ENCODE data around the gene C17orf107.

C17orf107 gene

DNA sequence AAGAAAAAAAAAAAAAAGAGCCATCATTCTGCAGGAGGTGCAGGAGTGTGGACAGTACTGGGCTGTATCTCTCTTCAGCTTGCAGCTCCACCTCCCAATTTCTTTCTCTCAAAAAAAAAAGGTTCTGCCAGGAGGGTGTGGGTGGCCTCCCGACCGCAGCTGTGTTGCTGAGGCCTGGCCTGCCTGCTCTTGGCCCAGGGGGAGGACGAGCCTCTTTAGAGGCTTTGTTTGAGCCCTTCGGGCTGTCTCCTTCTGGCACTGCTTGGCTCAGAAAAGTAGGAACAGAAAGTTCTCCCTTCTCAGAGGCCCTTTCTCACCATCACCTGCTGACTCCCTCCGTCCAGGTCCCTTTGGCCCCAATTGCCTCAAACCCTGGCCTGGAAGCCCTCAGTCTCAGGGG, 22.2 kb upstream of the C17orf107 start:
- DNase-seq: no peak

- DNase-seq: no peak
Measured at GRCh38 chr17:4879601-4880000, 19.7 kb upstream of the C17orf107 start.

DNA sequence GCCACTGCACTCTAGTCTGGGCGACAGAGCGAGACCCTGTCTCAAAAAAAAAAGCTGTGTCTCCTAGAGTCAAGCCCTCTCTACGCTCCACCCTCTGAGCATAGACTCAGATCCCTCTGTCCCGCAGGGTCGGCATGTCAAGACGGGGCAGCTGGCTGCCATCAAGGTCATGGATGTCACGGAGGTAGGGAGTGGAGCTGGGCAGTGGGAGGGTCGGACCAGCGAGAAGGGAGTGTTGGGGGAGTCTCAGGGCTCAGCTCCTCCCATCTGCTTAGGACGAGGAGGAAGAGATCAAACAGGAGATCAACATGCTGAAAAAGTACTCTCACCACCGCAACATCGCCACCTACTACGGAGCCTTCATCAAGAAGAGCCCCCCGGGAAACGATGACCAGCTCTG, 18.5 kb upstream of the C17orf107 start:
- DNase-seq: no peak

- DNase-seq: no peak
Measured at GRCh38 chr17:4881761-4882555, 17.4 kb upstream of the C17orf107 start.

- no peak for DNase-seq
Measured at GRCh38 chr17:4884489-4884888, 14.8 kb upstream of the C17orf107 start.

GRCh38 chr17:4886830-4887229, 12.5 kb upstream of the C17orf107 start:
- DNase-seq: no peak

GRCh38 chr17:4887581-4887980, 11.8 kb upstream of the C17orf107 start:
- no peak for DNase-seq

GRCh38 chr17:4891411-4892410, 7.6 kb upstream of the C17orf107 start:
- no peak for DNase-seq

- DNase-seq: no peak
Measured at GRCh38 chr17:4892499-4893221, 6.7 kb upstream of the C17orf107 start.

DNA sequence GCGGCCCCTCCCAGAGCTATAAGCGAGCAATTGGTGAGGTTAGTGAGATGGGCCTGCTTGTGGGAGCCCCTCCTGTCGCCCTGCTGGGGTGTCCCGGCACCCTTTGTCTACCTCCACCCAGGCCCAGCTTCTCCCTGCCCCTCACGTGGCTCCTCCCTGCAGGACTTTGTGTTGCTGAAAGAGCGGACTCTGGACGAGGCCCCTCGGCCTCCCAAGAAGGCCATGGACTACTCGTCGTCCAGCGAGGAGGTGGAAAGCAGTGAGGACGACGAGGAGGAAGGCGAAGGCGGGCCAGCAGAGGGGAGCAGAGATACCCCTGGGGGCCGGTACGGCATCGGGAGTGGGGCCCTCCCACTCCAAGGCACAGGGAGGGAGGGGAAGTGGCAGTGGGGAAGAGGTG, 6.1 kb upstream of the C17orf107 start:
- DNase-seq: no peak

GRCh38 chr17:4893721-4894560, 5.4 kb upstream of the C17orf107 start:
- no peak for DNase-seq

GRCh38 chr17:4895121-4895520, 4.2 kb upstream of the C17orf107 start:
- DNase-seq: no peak

DNA sequence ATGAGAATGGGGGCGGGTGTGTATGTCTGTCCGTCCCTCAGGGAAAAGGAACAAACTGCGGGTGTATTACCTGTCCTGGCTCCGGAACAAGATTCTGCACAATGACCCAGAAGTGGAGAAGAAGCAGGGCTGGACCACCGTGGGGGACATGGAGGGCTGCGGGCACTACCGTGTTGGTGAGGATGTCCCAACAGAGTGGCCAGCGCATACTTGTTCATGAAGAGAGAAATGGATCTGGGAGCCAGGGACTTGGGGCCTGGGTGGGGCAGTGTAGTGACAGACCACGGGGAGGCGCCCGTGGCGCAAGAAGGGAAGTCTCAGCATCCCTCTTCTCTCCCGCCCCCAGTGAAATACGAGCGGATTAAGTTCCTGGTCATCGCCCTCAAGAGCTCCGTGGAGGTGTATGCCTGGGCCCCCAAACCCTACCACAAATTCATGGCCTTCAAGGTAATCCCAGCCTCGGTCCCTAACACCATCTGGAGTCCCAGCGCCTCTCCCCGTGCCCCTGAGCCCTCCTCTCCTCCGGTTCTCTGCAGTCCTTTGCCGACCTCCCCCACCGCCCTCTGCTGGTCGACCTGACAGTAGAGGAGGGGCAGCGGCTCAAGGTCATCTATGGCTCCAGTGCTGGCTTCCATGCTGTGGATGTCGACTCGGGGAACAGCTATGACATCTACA, 3.5 kb upstream of the C17orf107 start:
- no peak for DNase-seq

- no peak for DNase-seq
Measured at GRCh38 chr17:4896332-4897197, 2.8 kb upstream of the C17orf107 start.

DNA sequence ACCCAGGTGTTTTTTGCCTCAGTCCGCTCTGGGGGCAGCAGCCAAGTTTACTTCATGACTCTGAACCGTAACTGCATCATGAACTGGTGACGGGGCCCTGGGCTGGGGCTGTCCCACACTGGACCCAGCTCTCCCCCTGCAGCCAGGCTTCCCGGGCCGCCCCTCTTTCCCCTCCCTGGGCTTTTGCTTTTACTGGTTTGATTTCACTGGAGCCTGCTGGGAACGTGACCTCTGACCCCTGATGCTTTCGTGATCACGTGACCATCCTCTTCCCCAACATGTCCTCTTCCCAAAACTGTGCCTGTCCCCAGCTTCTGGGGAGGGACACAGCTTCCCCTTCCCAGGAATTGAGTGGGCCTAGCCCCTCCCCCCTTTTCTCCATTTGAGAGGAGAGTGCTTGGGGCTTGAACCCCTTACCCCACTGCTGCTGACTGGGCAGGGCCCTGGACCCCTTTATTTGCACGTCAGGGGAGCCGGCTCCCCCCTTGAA, 2.1 kb upstream of the C17orf107 start:
- no peak for DNase-seq

DNA sequence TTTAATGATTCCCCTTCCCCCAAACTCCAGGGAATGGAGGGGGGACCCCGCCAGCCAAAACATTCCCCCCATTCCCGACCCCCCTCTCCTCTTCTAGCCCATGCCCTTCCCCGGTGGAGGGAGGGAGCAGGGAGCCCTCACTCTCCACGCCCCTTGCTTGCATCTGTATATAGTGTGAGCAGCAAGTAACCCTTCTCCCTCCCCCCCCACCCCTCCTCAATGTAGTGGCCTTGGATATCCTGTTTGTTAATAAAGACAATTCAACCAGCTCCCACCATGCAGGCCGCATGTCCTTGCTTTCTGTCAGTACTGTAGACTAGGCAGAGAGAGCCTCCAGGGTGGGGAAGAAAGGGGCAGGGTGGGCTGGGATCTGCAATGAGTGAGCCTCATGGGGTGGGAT, 1.6 kb upstream of the C17orf107 start:
- DNase-seq: no peak

DNA sequence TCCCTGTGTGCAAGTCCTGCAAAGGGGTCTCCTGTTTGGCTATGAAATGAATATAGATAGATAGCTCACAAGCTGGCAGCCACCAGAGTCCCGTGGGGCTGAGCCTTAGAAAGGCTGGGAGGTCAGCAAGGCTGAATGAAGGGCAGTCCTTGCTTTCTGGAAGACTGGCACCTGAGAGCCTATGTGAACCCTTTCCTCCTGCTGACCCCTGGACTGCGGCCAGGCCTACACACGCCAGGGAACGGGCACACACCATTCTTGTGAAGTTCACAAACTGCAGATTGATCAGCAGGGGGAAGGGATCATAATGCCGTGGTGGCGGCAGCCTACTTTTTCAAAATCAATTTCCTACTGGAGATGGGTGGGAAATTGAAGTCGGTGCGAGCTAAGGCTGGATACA, 985 bp upstream of the C17orf107 start:
- DNase-seq: no peak

- DNase-seq: no peak
Measured at GRCh38 chr17:4898927-4899326, 409 bp upstream of the C17orf107 start.

DNA sequence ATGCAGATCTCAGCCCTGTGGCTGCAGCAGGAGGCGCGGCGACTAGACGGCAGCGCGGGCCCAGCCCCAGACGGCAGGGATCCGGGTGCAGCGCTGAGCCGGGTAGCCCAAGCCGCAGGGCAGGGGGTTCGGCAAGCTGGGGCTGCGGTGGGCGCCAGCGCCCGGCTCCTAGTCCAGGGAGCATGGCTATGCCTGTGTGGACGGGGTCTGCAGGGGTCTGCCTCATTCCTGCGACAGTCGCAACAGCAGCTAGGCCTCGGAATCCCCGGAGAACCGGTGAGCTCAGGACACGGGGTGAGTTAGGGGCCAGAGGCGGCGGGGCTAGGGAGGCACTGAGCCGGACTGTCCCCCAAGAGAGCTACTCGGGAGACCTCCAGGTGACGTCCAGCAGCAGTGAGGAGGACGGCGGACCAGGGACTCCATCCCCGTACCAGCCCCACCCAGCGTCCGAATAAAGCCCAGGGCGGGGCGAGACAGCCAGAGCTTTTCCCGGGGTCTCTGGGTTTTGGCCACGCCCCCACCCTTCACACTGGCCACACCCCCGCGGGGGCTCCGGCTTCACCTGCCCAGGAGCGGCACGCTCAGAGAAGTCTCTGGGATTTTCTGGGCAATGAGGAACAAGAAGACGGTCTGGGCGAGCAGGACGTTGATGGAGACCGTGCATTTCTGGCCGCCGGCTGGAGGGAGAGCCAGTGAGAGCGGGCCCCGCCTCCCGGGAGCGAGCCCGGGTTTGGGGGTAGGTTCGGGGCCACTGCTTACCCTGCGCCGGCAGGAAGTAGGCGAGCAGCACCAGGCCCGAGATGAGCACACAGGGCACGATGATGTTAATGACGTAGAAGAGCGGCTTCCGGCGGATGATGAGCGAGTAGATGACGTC, 1.1 kb downstream of the C17orf107 start:
- DNase-seq: peak; percentile 74
